Smooth muscle cell (in vitro differentiated cells): ENCODE data around the gene EMC10. TPM values are rescaled to one million over a fixed set of nuclear protein-coding genes. Genes with fewer than 3 reads are reported as not detected.
A peak's percentile ranks its signal among the peaks of the same experiment; 100 is the strongest.

Experiments used
- DNase-seq: peaks from one replicate; lab custom pipeline; 2025; ENCODE audit not compliant: unreplicated experiment; lab: John Stamatoyannopoulos, UW
- H2AFZ ChIP-seq: fragments of 200-600 bp; sonication (generic); 2 replicates; pipeline ENCODE4 v1.6.0; 2016; ENCODE audit warnings: antibody characterized with exemption, low read depth, mild to moderate bottlenecking
- H3F3A ChIP-seq: fragments of 200-600 bp; sonication (generic); 2 replicates; pipeline ENCODE4 v1.6.0; 2017; ENCODE audit warnings: antibody characterized with exemption, low read depth
- H3K27ac ChIP-seq: fragments of 200-600 bp; sonication (generic); 2 replicates; pipeline ENCODE4 v1.5.1; 2016; ENCODE audit warnings: low read depth, mild to moderate bottlenecking
- H3K27me3 ChIP-seq: fragments of 200-600 bp; sonication (generic); 2 replicates; pipeline ENCODE4 v1.6.1; 2016; ENCODE audit warnings: low read depth, mild to moderate bottlenecking
- H3K36me3 ChIP-seq: fragments of 200-600 bp; sonication (generic); 2 replicates; pipeline ENCODE4 v1.5.1; 2016; ENCODE audit warnings: low read depth
- H3K4me1 ChIP-seq: fragments of 200-600 bp; sonication (generic); 2 replicates; pipeline ENCODE4 v1.5.1; 2016; ENCODE audit warnings: low read depth
- H3K4me2 ChIP-seq: fragments of 200-600 bp; sonication (generic); 2 replicates; pipeline ENCODE4 v1.6.0; 2016; ENCODE audit warnings: mild to moderate bottlenecking
- H3K4me3 ChIP-seq: fragments of 200-600 bp; sonication (generic); 2 replicates; pipeline ENCODE4 v1.5.1; 2016; ENCODE audit warnings: mild to moderate bottlenecking
- H3K79me2 ChIP-seq: fragments of 200-600 bp; sonication (generic); 2 replicates; pipeline ENCODE4 v1.6.0; 2016; ENCODE audit warnings: low read depth, mild to moderate bottlenecking
- H3K9ac ChIP-seq: fragments of 200-600 bp; sonication (generic); 2 replicates; pipeline ENCODE4 v1.6.0; 2016; ENCODE audit warnings: low read depth
- H3K9me3 ChIP-seq: fragments of 200-600 bp; sonication (generic); replicated peaks from 2 replicates; pipeline ENCODE4 v1.5.1; 2016; ENCODE audit warnings: low read depth
- H4K20me1 ChIP-seq: fragments of 200-600 bp; sonication (generic); 2 replicates; pipeline ENCODE4 v1.6.0; 2016; ENCODE audit warnings: low read depth
- WGBS: methylation state at CpG from one replicate; pipeline ENCODE4 v1.1.7; 2016; ENCODE audit warnings: low lambda C conversion rate; 5-methylcytosine and 5-hydroxymethylcytosine counted together
- polyA plus RNA-seq: library from polyadenylated mRNA; unstranded; fragments of >200 nt; fragmentation: Nextera tagmentation; extraction: Ambion mirVana; gene quantifications from 2 replicates; pipeline ENCODE4 v1.2.1, GENCODE V29; 2016
- total RNA-seq: library from RNA; depleted of rRNA; stranded (reverse); fragments of >200 nt; gene quantifications from 2 replicates; pipeline ENCODE4 v1.2.3, GENCODE V29; 2014
- TF ChIP-seq, protein P1 (sequence below): fragments of 200-600 bp; sonication (generic); IDR thresholded peaks from 2 replicates; pipeline ENCODE4 v1.5.1; 2017; ENCODE audit warnings: borderline replicate concordance, mild to moderate bottlenecking, antibody characterized with exemption; ENCODE audit not compliant: insufficient read depth, poor library complexity, severe bottlenecking

EMC10 gene
- total and polyA plus RNA-seq, 2 experiments from 2014 or later, result 18.0 to 51.7 TPM

DNA sequence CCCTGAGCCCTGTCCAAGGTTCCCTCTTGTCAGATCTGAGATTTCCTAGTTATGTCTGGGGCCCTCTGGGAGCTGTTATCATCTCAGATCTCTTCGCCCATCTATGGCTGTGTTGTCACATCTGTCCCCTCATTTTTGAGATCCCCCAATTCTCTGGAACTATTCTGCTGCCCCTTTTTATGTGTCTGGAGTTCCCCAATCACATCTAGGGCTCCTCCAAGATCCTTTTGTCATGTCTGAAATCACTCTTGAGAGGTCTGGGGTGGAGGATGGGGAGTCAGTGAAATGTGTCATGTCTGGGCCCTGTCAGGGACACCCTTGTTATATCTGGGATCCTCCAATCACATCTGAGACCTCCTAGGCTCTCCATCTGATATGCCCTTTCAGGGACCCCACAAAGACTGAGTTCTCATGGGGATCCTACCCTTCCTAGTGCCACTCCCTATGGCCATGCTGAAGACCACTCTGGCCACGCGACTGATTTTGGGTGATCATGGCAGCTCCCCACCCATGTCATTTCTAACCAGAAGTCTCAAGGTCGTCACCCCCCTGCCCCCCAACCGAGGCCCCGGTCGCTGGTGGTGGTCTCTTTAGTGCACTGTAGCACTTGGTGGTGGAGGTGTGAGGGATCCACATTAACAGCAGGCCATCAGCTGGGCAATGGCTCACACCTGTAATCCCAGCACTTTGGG is 47.4 kb upstream of the EMC10 start:
- Histone ChIP-seq H3F3A (no peaks in the 10 kb centered on the region), H2AFZ (no peak overlapping the region), H3K79me2 (no peaks in the 10 kb centered on the region), H3K27me3 (no peaks in the 10 kb centered on the region), H3K36me3 (no peaks in the 10 kb centered on the region), H3K9me3 (no peaks in the 10 kb centered on the region), H3K4me2 (no peak overlapping the region), H3K9ac (no peak overlapping the region), H3K27ac (no peak overlapping the region), H3K4me3 (no peak overlapping the region), H4K20me1 (no peaks in the 10 kb centered on the region), H3K4me1 (peaks cover 9% of the 10 kb centered on the region)
- WGBS, result 87% methylated on average over 7 of the region's 7 CpGs
- DNase-seq, result no peak
- TF ChIP-seq, protein P1, sequence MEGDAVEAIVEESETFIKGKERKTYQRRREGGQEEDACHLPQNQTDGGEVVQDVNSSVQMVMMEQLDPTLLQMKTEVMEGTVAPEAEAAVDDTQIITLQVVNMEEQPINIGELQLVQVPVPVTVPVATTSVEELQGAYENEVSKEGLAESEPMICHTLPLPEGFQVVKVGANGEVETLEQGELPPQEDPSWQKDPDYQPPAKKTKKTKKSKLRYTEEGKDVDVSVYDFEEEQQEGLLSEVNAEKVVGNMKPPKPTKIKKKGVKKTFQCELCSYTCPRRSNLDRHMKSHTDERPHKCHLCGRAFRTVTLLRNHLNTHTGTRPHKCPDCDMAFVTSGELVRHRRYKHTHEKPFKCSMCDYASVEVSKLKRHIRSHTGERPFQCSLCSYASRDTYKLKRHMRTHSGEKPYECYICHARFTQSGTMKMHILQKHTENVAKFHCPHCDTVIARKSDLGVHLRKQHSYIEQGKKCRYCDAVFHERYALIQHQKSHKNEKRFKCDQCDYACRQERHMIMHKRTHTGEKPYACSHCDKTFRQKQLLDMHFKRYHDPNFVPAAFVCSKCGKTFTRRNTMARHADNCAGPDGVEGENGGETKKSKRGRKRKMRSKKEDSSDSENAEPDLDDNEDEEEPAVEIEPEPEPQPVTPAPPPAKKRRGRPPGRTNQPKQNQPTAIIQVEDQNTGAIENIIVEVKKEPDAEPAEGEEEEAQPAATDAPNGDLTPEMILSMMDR, result no peak

DNA sequence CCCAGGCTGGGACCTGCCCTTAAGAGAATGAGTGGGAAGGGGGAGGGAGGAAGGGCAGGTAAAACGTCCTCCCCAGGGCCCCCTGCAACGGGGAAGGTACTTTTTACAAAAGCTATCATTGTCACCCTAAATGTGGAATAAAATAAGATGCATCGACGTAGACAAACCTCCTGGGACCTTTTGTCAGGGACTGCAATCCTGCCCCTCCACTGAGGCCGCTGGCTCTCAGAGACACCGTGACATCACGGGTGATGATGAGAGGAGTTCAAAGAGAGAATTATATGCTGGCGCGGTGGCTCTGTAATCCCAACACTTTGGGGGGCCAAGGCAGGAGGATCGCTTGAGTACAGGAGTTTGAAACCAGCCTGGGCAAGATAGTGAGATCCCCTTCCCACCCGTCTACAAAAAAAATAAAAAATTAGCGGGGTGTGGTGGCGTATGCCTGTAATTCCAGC is 45.4 kb upstream of the EMC10 start:
- no peaks in the 10 kb centered on the region for H3K27me3 ChIP-seq
- no peaks in the 10 kb centered on the region for H4K20me1 ChIP-seq
- H3K79me2 ChIP-seq, result no peaks in the 10 kb centered on the region
- H3K4me3 ChIP-seq, result peak overlapping the region; percentile 73
- TF ChIP-seq, protein P1, result no peak
- peak overlapping the region; percentile 90 for H3K4me2 ChIP-seq
- H3K36me3 ChIP-seq, result no peaks in the 10 kb centered on the region
- no peaks in the 10 kb centered on the region for H3F3A ChIP-seq
- no peak overlapping the region for H3K27ac ChIP-seq
- peaks cover 9% of the 10 kb centered on the region for H3K4me1 ChIP-seq
- no peak for DNase-seq
- no peaks in the 10 kb centered on the region for H3K9me3 ChIP-seq
- 58% methylated on average over 13 of the region's 13 CpGs for WGBS
- H2AFZ ChIP-seq, result peak overlapping the region; percentile 90
- H3K9ac ChIP-seq, result no peak overlapping the region

DNA sequence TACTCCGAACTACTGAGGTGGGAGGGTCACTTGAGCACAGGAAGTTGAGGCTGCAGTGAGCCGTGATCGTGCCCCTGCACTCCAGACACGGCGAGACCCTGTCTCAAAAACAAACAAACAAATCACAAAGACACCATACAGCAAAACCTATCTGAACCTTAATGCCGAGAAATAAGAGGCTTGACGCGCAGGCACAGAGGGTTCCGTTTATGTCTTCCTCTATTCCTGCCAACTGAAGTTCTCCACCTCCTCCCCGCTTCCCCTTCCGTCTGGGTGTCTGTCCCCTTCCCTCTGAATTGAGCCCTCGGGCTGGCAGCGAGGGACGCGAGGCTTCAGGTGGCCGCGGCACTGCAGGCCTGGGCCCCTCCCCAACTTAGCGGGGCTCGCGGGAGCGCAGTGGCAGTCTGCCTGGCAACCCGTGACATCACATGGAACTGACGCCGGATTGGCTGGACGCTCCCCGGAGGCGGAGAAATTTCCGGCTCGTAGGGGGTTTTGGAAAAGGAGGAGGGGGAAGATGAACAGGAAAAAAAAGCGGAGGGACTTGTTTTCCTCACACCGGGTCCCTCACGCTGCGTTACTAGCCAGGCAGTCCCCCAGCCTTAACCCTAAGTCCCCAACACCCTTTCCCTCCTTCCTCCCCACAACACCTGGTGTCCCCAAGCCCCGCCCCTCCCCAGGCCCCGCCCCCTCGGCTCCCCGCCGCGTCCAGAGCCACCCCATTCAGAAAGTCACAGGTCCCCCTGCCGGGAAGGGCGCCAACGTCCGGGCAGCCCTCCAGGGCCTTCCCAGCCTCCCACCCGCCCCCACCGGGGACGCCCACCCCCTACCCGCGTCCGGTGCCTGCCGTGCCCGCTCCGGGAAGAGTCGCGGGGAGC is 44.7 kb upstream of the EMC10 start:
- Histone ChIP-seq H3F3A (no peaks in the 10 kb centered on the region), H3K4me3 (peak overlapping the region; percentile 73), H3K27ac (no peak overlapping the region), H3K4me1 (peaks cover 9% of the 10 kb centered on the region), H3K36me3 (no peaks in the 10 kb centered on the region), H3K27me3 (no peaks in the 10 kb centered on the region), H3K9me3 (no peaks in the 10 kb centered on the region), H2AFZ (peak overlapping the region; percentile 90), H3K9ac (peak overlapping the region; percentile 69), H4K20me1 (no peaks in the 10 kb centered on the region), H3K4me2 (peak overlapping the region; percentile 90), H3K79me2 (no peaks in the 10 kb centered on the region)
- DNase-seq, result peak; percentile 78
- TF ChIP-seq, protein P1, result no peak
- WGBS, result 5% methylated on average over 42 of the region's 54 CpGs
